Activated T-helper 1 cell treated with anti-CD3 and anti-CD28 coated beads, Interleukin-2, amount 50 U/mL, for 16 hours (primary cell): Measurements from ENCODE around the gene CRYBG2.
"Not testable (repeated sequence)": the region's sequence is repeated elsewhere in the genome, so short reads cannot be mapped to it uniquely, and the experiment has no call there.

Experiments
- DNase-seq, 2 donors: peaks; one replicate each; pipeline ENCODE4 v3.0.0-alpha.2; 2020; ENCODE audit warnings: low read depth in 1 of 2, low spot score in 1 of 2

The CRYBG2 gene

GRCh38 chr1:26350701-26351589, 3.0 kb downstream of the CRYBG2 start:
- no peak for DNase-seq

GRCh38 chr1:26350343-26350700, 3.6 kb downstream of the CRYBG2 start:
- DNase-seq, result no peak

GRCh38 chr1:26349877-26350244, 4.1 kb downstream of the CRYBG2 start:
- no peak for DNase-seq

GRCh38 chr1:26349188-26349876, 4.6 kb downstream of the CRYBG2 start:
- no peak for DNase-seq

GRCh38 chr1:26346274-26347033, 7.5 kb downstream of the CRYBG2 start:
- DNase-seq, result no peak

GRCh38 chr1:26345718-26346117, 8.2 kb downstream of the CRYBG2 start:
- DNase-seq, result no peak

GRCh38 chr1:26344147-26344920, 9.6 kb downstream of the CRYBG2 start:
- no peak for DNase-seq

GRCh38 chr1:26340047-26340481, 13.9 kb downstream of the CRYBG2 start:
- no peak for DNase-seq

- no peak for DNase-seq
These were observed 15.3 kb downstream of the CRYBG2 start for GRCh38 chr1:26338670-26339069.

- DNase-seq, result no peak
These were observed 16.3 kb downstream of the CRYBG2 start for GRCh38 chr1:26337625-26338024.

- no peak for DNase-seq
These were observed 16.8 kb downstream of the CRYBG2 start for GRCh38 chr1:26337206-26337535.

- DNase-seq, result peak; percentile 79 to 81
These were observed 17.3 kb downstream of the CRYBG2 start for GRCh38 chr1:26336477-26337205.

GRCh38 chr1:26335774-26336476, 18.0 kb downstream of the CRYBG2 start:
- DNase-seq, result no peak

- DNase-seq, result not testable (repeated sequence)
These were observed 20.6 kb downstream of the CRYBG2 start for GRCh38 chr1:26333312-26333711.

- no peak for DNase-seq
These were observed 23.7 kb downstream of the CRYBG2 start for GRCh38 chr1:26330276-26330675.

GRCh38 chr1:26329380-26329779, 24.6 kb downstream of the CRYBG2 start:
- DNase-seq, result not testable (repeated sequence)

GRCh38 chr1:26328597-26328996, 25.3 kb downstream of the CRYBG2 start:
- DNase-seq, result no peak

GRCh38 chr1:26327956-26328362, 26.0 kb downstream of the CRYBG2 start:
- no peak for DNase-seq

- DNase-seq, result no peak
These were observed 29.4 kb downstream of the CRYBG2 start for GRCh38 chr1:26324550-26324949.

- DNase-seq, result no peak
These were observed 30.5 kb downstream of the CRYBG2 start for GRCh38 chr1:26323382-26323781.
